Upper lobe of left lung (tissue), 6 donors: ENCODE results near the gene KATNBL1. TPM values are rescaled to one million over a fixed set of nuclear protein-coding genes. Genes with fewer than 3 reads are reported as not detected.

ENCODE experiments used
- ATAC-seq, 2 donors: fragments of 200-7000 bp; cut with Tn5 transposase; one replicate each; pipeline ENCODE4 v1.9.1; 2022; ENCODE audit warnings: mild to moderate bottlenecking in 2 of 2, moderate library complexity in 2 of 2; ENCODE audit not compliant: low FRiP score in 2 of 2
- DNase-seq, 2 donors: peaks; one replicate each; pipeline ENCODE4 v3.0.0-alpha.2; 2019 to 2020
- H3K27ac ChIP-seq, 4 donors: fragments of 200-600 bp; sonication (generic); one replicate each; pipeline ENCODE4 v1.5.1; 2016 to 2019
- H3K27me3 ChIP-seq, 4 donors: fragments of 200-600 bp; sonication (generic); one replicate each; pipeline ENCODE4 v1.5.1; 2017 to 2019
- H3K36me3 ChIP-seq, 4 donors: fragments of 200-600 bp; sonication (generic); one replicate each; pipeline ENCODE4 v1.5.1; 2016 to 2019
- H3K4me1 ChIP-seq, 4 donors: fragments of 200-600 bp; sonication (generic); one replicate each; pipeline ENCODE4 v1.5.1; 2018 to 2019
- H3K4me3 ChIP-seq, 4 donors: fragments of 200-600 bp; sonication (generic); one replicate each; pipeline ENCODE4 v1.5.1; 2017 to 2019; ENCODE audit warnings: mild to moderate bottlenecking in 2 of 4, moderate library complexity in 1 of 4
- H3K9me3 ChIP-seq, 4 donors: fragments of 200-600 bp; sonication (generic); one replicate each; pipeline ENCODE4 v1.5.1; 2018 to 2019
- EP300 ChIP-seq, 4 donors: sonication (generic); formaldehyde crosslinking; IDR thresholded peaks; one replicate each; pipeline ENCODE4 v1.5.1; 2017; ENCODE audit warnings: antibody characterized with exemption in 4 of 4, control low read depth in 2 of 4
- POLR2A ChIP-seq, 4 donors: fragments of 450-650 bp; IDR thresholded peaks; one replicate each; pipeline ENCODE4 v1.5.1; 2016 to 2017; ENCODE audit warnings: antibody characterized with exemption in 4 of 4, mild to moderate bottlenecking in 2 of 4
- POLR2AphosphoS5 ChIP-seq, 2 donors: sonication (generic); formaldehyde crosslinking; IDR thresholded peaks; one replicate each; pipeline ENCODE4 v1.5.1; 2017; ENCODE audit warnings: antibody characterized with exemption in 2 of 2
- WGBS, 2 donors: methylation state at CpG; one replicate each; pipeline ENCODE4 v1.1.5; 2017 to 2018; 5-methylcytosine and 5-hydroxymethylcytosine counted together
- total RNA-seq, 6 donors: library from RNA; depleted of rRNA in 4 of 6; stranded (reverse); fragments of >200 nt in 4 of 6; gene quantifications; one replicate each; pipeline versions ENCODE4 v1.1.0 to v1.2.1, GENCODE V29; 2016 to 2021
- TF ChIP-seq, protein P1 (sequence below), 6 experiments: fragments of 450-650 bp in 4 of 6; fragments of 200-600 bp in 2 of 6; sonication (generic) in 2 of 6; IDR thresholded peaks; one replicate each; pipeline ENCODE4 v1.5.1; 2016 to 2019; ENCODE audit warnings: antibody characterized with exemption in 6 of 6
- donor health status: DM: no; HTN: no; CAD: no; lungs with moderate emphysema.
- donor health status: DM: no; HTN: yes; CAD: no; lungs with severe emphysema.

The KATNBL1 gene, protein sequence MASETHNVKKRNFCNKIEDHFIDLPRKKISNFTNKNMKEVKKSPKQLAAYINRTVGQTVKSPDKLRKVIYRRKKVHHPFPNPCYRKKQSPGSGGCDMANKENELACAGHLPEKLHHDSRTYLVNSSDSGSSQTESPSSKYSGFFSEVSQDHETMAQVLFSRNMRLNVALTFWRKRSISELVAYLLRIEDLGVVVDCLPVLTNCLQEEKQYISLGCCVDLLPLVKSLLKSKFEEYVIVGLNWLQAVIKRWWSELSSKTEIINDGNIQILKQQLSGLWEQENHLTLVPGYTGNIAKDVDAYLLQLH
- 10 to 100 TPM; 26.5 to 71.2 (median 55.2) TPM for total RNA-seq

DNA sequence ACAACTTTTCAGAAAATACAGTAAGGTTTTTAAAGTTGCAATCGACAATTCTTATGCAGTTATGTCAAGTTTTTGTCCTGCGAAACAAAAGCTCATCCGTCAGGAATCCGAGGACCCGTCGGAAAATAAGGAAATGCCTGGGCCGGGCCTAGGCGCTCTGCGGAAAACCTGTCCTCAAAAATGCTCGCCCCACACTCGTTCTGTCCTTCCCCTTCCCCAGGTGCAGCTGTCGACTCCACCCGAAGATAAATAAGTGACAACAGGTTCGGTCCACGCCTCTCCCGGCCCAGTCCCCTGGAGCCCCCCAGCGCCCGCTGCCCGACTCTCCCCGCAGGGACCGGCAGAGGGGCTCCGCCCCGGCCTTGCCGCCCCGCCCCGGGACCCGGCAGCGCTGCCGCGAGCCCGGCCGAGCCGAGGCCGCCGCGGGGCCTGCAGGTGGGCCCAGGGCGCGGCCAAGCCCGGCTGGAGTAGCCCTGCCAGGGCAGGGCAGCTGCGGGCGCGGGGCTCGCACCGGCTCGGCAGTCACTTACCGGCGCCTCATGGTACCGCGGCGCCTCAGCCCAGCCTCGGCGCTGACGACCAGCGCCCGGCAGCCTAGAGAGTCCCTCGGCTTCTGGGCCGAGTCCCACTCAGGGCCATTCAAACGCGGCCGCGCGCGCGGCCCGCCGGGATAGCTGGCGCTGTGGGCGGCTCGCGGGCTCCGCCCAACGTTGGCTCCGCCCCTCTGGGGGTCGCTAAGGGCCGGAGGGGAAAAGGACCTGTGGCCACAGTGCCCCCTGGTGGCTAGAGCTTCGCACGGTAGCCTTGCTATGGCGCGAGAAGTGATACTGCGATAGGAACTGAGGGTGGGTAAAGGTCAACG lies at the start of gene KATNBL1:
TSS of gene KATNBL1 (minus strand) at position 676 of the 862 bp plus-strand sequence. CDS start 46,420 bp downstream, outside the sequence.
- TF ChIP-seq EP300 (IDR thresholded peaks at IDR 0.05) (no peak), POLR2AphosphoS5 (IDR thresholded peaks at IDR 0.05) (peak in 1 of 2 donors; percentile 67), POLR2A (IDR thresholded peaks at IDR 0.05) (peak; percentile 28 to 96 (median 86))
- TF ChIP-seq, protein P1, sequence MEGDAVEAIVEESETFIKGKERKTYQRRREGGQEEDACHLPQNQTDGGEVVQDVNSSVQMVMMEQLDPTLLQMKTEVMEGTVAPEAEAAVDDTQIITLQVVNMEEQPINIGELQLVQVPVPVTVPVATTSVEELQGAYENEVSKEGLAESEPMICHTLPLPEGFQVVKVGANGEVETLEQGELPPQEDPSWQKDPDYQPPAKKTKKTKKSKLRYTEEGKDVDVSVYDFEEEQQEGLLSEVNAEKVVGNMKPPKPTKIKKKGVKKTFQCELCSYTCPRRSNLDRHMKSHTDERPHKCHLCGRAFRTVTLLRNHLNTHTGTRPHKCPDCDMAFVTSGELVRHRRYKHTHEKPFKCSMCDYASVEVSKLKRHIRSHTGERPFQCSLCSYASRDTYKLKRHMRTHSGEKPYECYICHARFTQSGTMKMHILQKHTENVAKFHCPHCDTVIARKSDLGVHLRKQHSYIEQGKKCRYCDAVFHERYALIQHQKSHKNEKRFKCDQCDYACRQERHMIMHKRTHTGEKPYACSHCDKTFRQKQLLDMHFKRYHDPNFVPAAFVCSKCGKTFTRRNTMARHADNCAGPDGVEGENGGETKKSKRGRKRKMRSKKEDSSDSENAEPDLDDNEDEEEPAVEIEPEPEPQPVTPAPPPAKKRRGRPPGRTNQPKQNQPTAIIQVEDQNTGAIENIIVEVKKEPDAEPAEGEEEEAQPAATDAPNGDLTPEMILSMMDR (IDR thresholded peaks at IDR 0.05) = peak; percentile 89 to 97 (median 96)
- H3K27ac ChIP-seq = peak within 1 kb of the TSS; percentile 83 to 95 (median 86)
- 0% methylated on average over 18 to 22 of the region's 81 CpGs for WGBS, 2 donors
- H3K9me3 ChIP-seq = peaks cover 0 to 3% (median 0%) of the 10 kb centered on the region in 4 donors
- DNase-seq (peak; percentile 96 to 100), ATAC-seq (peak; percentile 99)
- peaks cover 7 to 21% (median 10%) of the 10 kb centered on the region in 4 donors for H3K4me1 ChIP-seq
- H3K4me3 ChIP-seq = peak within 1 kb of the TSS; percentile 12 to 79 (median 74)
- peaks cover 0 to 12% (median 0%) of the 10 kb centered on the region in 4 donors for H3K36me3 ChIP-seq
- no peaks in the 10 kb centered on the region for H3K27me3 ChIP-seq

DNA sequence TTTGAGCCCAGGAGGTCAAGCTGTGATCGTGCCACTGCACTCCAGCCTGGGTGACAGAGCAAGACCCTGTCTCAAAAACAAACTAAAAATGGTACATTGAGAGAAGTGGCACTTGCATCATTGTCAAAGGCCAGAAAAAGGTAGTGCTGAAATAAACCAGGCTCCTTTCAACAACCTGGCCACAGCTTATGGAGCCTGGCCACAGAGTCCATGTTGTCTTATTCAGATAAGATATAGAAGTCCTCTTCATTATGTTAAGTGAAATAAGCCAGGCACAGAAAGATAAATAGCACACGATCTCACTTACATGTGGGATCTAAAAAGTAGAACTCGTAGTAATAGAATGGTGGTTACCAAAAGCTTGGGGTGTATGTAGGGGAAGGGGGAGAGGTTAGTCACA lies 49.7 kb upstream of the KATNBL1 start:
- DNase-seq = no peak
- Histone ChIP-seq H3K4me1 (no peaks in the 10 kb centered on the region), H3K9me3 (no peaks in the 10 kb centered on the region), H3K4me3 (no peak overlapping the region), H3K36me3 (peaks cover 0 to 53% (median 22%) of the 10 kb centered on the region in 4 donors), H3K27me3 (no peaks in the 10 kb centered on the region), H3K27ac (no peak overlapping the region)
- ATAC-seq = no peak
- WGBS, 2 donors = 88 to 91% methylated on average over 3 of the region's 3 CpGs
- TF ChIP-seq, protein P1 (IDR thresholded peaks at IDR 0.05) = no peak
- TF ChIP-seq EP300 (IDR thresholded peaks at IDR 0.05) = no peak
- no peak for TF ChIP-seq POLR2AphosphoS5 (IDR thresholded peaks at IDR 0.05)
- TF ChIP-seq POLR2A (IDR thresholded peaks at IDR 0.05) = no peak

DNA sequence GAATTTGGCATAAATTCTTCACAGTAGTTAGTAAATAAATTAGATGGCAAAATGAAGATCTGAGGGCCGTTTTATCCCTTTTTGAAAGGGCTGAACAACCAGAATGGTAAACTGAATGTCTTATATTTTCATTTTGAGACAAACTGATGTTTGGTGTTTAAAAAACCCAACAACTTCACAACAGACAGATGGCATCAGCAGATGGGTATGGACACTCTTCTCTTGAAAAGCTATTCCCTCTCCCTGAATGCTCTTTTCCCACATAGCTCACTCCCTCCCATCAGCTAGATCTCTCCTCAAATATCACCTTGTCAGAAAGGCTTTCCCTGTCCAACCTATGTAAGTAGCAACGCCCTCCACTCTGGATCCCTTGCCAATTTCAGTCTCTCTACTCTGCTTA lies 48.3 kb upstream of the KATNBL1 start:
- no peak for ATAC-seq
- no peak overlapping the region for H3K4me3 ChIP-seq
- no peaks in the 10 kb centered on the region for H3K27me3 ChIP-seq
- H3K36me3 ChIP-seq = peaks cover 9 to 67% (median 33%) of the 10 kb centered on the region in 4 donors
- no peak for DNase-seq
- H3K27ac ChIP-seq = no peak overlapping the region
- no peaks in the 10 kb centered on the region for H3K4me1 ChIP-seq
- no peak for TF ChIP-seq EP300 (IDR thresholded peaks at IDR 0.05)
- TF ChIP-seq POLR2A (IDR thresholded peaks at IDR 0.05) = no peak
- no peak for TF ChIP-seq POLR2AphosphoS5 (IDR thresholded peaks at IDR 0.05)
- TF ChIP-seq, protein P1 (IDR thresholded peaks at IDR 0.05) = no peak
- H3K9me3 ChIP-seq = no peaks in the 10 kb centered on the region
- 89 to 92% methylated on average over 2 of the region's 2 CpGs for WGBS, 2 donors

DNA sequence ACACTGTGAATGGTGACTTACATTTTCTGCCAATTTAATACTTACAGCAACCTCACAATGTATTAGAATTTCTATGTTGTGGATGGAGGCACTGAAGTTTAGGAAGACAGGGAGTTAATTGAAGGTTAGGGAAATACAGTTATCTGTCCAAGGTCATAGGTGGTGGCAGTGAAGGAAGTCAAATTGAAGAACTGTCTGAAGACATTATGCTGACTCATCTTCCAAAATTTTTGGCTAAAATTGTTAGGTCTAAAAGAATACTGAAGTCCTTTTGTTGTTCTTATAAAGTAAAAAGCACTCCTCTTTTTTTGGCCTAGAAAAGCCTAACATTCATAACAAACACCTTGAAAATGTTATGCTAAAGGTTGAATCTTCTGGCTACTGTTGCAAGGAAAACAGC lies 42.6 kb upstream of the KATNBL1 start:
- no peaks in the 10 kb centered on the region for H3K9me3 ChIP-seq
- DNase-seq (no peak), ATAC-seq (no peak)
- no peaks in the 10 kb centered on the region for H3K27me3 ChIP-seq
- peaks cover 33 to 98% (median 50%) of the 10 kb centered on the region in 4 donors for H3K36me3 ChIP-seq
- H3K4me3 ChIP-seq = no peak overlapping the region
- TF ChIP-seq POLR2AphosphoS5 (IDR thresholded peaks at IDR 0.05) (no peak), EP300 (IDR thresholded peaks at IDR 0.05) (no peak), POLR2A (IDR thresholded peaks at IDR 0.05) (no peak)
- TF ChIP-seq, protein P1 (IDR thresholded peaks at IDR 0.05) = no peak
- no peak overlapping the region for H3K27ac ChIP-seq
- H3K4me1 ChIP-seq = no peaks in the 10 kb centered on the region
